ENCODE results near the gene DHRS4.
A peak's percentile ranks its signal among the peaks of the same experiment; 100 is the strongest.

Gene DHRS4
- total RNA-seq: 5.0 to 12.6 (median 9.8) reads per million in 3 experiments

DNA sequence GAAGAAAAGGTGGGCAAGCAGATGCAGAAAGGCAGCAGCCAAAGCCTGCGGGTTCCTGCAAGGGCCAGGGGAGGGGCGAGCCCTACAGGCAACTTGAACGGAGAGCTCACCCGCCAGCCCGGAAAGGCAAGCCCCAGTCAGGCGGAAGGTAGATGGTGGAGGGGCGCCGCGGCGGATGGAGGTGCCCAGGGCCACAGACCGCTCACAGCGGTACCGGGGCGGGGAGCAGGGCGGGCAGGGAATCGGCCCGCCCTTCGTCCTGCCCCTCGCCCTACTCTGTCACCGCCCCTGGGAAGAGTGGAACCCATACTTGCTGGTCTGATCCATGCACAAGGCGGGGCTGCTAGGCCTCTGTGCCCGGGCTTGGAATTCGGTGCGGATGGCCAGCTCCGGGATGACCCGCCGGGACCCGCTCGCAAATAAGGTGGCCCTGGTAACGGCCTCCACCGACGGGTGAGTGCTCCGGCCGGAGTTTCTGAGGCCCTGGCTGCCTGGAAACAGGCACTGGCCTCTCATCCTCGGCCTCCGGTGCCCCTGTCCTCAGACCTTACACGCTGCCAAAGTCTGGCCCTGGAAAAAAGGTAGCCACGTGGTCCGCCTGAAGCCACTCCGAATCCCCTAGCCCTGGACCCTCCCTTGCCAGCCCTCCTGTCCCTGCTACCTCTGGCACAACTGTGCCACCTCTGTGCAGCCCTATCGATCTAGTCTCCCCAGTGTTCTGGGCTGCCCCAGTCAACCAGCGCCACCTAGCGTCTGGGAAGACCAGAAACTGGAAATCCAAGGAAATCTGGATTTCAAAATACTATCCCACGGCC is at the start of gene DHRS4:
Gene DHRS4, plus strand, starts transcription at position 307 of the 815 bp plus-strand sequence. Its CDS starts 19 bp downstream, at position 326.
- DNase-seq: peak; percentile 70

DNA sequence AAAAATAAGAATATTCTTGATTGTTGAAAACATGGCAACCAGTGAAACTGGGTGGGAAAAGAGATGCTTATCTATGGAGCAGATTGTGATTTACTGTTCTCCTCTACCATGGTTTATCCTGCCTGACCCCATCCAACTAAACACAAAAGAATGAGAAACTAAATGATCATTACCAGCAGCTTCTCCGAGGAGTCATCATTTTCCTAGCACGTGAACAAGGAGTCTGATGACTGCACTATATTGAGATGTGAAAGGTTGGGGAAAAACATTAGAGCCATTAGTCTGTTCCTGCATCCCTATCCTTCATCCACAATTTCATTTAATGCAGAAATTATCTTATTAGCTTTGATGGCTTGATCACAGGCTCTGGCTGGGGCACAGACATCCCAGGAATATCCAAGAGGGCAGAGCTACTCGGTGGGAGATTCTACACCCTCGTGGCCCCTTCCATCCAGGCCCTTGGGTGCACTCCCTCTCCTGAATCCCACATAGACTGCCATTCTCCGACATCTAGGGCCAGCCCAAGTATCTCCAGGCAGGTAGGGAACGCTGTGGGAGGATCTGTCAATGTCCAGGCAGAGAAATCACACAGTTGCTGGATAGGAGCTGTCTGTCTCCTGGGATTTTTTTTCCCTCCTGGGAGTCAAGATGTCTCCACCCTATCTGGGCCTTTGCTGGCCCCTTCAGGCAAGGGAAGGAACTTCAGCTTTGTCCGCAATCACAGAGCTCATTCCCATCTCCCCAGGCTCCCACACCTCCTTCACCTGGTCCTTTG is 43.3 kb upstream of the DHRS4 start:
- DNase-seq: no peak

DNA sequence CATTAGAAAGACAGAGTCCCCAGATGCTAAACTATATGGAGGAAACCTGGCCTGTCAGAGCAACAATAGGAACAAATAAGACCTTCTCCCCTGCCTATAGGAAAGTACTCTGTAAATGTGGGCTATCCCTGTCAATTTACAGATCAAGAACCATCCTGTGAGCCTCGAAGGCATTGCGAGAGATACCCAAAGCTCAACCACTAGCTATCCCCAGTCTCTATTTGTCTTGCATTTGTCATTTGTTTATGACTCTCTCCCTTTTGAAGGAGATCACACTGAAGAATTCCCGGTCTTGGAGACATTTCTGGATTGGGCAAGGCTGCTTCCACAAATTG is 42.7 kb upstream of the DHRS4 start:
- DNase-seq: no peak

DNA sequence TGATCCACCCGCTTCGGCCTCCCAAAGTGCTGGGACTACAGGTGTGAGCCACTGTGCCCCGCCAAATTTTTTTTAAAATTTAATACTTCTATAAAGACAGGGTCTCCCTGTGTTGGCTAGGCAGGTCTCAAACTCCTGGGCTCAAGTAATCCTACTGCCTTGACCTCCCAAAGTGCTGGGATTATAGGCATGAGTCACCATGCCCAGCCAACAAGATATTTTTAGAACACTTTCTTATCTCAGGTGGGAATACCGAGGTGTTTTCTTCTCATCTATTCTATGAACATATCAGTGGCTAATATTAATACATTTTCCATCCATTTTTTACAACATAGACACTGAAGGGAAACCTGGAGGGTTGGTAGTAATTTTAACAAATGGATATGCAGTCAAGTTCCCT is 38.0 kb upstream of the DHRS4 start:
- no peak for DNase-seq

DNA sequence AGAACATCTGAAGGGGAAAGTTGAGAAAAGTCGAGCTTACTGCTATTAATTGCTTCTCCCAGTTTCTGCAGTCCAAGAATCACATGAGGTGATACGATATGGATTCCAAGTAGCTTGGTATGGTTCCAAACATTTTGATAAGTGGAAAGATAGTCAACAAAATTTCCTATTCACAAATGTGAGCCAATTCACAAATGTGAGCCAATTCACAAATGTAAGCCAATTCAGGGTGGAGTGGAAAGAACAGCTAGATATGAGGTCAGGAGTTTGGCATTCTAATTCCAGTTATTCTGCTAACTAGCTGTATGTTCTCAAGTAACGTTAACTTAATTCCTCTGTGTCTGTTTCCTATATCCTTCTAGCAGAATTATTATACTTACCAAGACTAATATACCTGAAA is 37.6 kb upstream of the DHRS4 start:
- no peak for DNase-seq

DNA sequence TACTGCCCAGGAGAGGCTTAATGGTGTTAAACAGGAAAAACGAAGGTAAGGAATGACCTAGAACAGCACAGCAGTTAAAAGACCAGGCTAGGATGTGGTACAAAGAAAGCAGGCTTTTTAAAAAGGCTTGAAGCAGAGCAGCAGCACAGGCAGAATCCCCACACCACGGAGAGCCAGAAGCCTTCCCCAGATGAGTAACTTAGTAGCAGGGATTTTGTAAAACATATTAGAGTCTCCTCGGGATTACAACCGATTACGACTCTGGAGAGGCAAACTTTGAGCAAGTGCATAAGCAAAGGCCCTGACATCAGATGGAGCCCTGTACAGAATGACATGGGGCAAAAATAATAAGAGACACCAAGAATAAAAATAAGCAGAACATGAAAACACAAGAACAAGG is 37.1 kb upstream of the DHRS4 start:
- no peak for DNase-seq

DNA sequence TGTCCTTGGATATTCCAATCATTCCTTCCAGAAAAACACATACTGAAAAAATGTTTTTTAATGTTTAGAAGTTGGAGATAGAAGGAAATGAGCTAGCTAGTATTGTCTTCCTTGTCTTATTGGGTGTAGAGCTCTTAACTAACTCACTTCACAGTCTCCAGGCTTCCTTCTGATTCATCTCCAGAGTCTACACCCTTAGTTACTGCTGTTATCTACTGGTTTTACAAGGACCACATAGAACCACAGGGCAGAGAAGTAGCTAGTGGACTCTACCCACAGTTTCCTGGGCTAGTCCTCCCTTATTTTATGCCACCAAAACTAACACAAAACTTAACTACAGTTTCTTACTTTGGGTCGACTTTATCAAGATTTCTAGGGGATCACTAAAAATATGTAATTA is 31.0 kb upstream of the DHRS4 start:
- no peak for DNase-seq

DNA sequence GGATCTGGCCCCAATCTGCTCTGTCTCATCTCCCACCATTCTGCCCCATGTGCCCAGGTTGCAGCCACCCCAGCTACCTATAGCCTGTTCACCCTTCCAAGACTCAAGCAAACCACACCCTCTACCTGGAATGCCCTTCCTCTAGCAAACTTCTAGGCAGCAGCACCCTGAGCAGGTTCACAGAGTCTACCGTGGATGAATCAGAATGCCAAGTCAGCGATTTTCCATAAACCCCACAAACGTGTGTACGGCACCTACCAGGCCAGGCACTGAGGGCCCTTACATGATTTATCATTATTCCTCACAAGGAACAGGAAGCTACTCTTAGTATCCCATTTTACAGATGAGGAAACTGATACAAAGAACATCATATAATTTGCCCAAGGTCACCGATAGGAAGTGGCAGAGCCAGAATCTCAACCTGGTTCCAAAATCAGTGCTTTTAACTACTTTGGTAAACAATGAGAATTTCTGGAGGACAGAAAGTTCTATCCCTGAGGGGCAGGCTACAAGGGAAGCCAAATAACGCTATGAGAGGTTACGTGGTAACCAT is 28.0 kb upstream of the DHRS4 start:
- DNase-seq: no peak

DNA sequence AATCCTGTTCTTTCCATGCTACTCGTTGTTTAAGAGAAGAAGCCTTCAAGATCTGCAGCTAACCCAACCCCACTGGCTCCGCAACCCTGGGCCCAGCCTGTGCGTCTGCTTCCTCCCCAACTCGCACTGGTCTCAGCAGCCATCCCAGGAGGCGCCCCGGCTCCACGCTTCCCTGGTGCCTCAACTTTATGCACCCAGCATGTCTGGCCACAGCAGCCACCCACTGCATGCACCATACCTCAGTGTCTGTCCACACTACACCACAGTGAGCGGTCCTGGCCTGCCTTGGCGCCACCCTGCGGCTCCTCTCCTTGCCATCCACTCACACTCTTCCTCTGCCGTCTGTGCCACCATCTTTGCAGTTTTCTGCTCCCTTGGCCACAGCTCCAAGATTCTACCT is 27.0 kb upstream of the DHRS4 start:
- DNase-seq: no peak

DNA sequence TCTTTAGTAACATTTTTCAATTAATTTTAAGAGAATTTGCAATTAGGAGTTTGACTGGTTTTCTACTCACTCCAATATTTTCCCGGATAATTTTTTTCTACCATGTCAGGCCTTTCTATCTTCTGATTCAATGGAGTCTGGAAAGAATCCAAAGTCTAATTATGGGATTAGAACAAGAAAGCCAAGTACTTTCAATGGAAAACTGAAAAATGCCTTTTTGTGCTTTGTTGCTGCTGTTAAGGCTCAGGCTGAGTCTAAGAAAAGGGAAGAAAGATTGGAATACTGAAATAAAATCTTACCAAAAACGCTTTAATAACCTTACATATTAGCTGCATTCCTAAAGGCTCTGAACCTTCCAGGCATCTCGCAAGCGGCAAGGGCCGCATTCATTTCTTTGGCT is 24.4 kb upstream of the DHRS4 start:
- DNase-seq: no peak

DNA sequence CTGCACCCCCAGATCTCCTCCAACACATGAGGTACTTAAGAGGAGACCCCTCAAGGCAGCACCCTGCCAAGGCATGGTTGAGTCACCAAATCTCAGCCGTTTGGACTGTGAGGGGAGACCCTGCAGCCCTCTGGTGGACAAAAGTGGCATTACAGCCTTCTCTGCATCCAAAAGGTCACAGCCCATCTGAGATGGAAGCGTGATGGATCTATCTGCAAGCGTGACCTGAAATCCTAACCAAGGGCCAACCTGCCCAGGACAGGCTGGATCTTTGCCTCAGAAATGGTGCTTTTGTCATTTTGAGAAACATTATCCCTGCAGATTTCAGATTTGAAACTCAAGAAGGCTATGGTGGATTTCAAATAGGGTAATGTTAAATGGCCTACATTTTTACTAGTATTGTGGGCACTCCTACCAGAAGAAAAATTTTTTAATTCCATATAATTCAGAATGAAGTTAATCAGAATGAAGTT is 23.7 kb upstream of the DHRS4 start:
- DNase-seq: peak; percentile 62

DNA sequence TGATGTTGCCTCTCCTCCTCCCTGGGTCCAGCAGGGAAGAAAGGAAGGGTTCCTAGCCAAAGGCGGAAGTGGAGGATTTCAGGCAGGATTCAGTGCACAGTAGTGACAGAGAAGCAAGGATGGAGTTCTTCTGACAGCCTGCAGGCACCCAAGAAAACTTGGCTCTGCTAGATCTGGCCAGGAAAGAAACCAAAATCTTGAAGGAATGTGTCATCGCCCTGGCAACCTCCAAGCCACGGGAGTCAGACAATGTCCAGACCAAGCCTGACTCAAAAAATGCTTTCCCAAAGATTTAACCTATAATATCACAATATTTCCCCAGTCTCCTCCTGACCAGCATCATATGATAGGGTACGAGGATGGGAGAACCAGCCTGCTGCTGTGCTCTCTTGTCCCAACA is 22.8 kb upstream of the DHRS4 start:
- no peak for DNase-seq

DNA sequence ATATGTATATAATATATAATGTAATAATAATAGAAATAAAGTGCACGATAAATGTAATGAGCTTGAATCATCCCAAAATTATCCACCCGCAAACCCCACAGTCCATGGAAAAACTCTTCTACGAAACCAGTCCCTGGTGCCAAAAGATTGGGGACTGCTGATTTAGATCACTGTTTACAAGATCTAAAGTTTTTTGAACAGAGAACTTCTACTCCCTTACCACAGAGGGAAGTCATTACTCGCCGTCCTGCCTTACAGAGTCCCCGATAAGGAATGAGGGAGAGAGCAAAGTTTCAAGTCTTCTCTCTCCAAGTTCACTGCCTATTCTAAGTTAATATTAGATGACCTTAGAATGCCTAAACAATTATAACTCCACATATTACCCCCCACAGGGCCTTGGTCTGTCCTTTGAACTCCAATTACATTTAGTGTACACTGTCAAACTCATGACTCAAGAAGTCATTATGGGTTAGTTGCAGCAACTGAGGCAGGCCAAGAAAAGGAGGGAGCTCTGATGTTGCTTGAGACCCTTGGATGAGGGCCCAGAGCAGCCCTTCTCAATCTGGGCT is 21.8 kb upstream of the DHRS4 start:
- no peak for DNase-seq

DNA sequence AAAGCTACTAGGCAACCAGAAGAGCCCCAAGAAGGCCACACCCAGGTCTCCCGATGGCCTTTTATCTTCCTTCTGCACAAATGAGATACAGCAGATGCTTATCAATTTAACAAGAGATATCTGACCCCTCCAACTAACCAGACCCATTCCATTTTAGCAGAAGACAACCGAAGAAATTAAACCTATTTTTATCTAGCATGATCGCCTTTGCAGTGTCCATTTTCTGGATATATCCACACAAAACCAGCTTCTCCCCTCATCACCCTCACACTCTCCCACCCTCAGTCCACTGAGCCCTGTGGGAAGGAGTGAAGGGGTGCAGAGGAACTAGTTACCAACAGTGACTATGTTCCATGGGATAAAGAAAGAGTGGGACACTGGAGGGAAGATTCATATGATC is 20.9 kb upstream of the DHRS4 start:
- DNase-seq: no peak

DNA sequence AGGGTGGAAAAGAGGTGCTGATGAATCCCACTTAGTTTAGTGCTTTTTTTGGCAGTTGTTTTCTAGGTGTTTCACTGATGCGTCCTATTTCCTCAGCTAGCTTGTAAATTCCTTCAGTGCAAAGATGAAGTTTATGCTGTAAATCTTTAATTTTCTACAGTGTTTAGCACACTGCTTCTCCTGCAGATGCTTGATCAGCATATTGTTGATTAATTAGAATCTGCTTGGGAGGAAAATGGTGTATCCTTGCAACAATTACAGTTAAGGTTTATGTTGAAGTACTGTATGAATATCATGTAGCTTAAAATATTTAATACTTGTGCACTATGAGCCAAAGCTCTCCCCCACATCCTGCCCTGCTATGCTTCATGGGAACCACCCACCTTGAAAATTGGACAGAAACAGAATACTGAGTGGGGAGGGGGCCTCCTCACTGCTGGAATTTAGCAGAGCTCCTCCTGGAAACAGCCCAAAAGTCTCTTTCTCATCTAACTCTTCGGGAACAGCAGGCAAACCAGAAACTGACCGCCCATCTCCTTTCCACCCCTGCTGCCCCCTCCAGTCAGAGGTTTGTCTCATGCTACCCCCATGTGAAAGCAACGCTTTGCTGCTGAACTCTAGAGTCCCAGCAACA is 20.3 kb upstream of the DHRS4 start:
- no peak for DNase-seq

DNA sequence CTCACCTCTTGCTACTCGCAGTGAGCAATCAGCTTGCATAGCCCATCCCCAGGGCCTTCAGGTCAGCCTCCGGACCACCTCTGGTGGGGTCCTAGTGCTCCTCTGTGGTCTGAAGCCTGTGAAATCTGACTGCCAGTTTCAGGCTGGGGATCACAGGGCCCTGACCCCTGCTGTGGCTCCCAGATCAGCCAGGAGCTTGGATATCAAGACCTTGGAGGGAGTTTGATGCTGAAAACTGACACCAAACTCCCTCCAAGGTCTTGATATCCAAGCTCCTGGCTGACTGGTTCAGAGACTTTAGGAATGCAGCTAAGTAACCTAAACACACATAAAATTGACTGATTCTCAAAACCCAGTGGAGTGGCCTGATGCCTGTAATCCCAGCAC is 19.8 kb upstream of the DHRS4 start:
- DNase-seq: no peak

DNA sequence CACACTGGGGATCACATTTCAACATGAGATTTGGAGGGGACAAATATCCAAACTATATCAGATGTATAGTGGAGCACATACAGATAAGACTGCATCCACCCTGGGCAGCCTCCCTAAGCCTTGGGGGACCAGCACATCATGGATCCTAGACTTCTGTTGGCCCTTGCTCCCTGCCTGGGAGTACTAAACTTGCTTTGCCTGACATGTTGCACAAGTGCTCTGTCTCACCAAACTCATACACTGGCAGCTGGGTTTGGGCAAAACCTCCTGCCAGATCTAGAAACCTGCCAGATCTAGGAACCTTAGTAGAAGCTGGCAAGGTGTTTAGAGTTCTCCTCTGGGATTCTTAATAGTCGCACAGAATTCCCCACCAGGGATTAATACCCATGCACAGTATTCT is 18.4 kb upstream of the DHRS4 start:
- no peak for DNase-seq

DNA sequence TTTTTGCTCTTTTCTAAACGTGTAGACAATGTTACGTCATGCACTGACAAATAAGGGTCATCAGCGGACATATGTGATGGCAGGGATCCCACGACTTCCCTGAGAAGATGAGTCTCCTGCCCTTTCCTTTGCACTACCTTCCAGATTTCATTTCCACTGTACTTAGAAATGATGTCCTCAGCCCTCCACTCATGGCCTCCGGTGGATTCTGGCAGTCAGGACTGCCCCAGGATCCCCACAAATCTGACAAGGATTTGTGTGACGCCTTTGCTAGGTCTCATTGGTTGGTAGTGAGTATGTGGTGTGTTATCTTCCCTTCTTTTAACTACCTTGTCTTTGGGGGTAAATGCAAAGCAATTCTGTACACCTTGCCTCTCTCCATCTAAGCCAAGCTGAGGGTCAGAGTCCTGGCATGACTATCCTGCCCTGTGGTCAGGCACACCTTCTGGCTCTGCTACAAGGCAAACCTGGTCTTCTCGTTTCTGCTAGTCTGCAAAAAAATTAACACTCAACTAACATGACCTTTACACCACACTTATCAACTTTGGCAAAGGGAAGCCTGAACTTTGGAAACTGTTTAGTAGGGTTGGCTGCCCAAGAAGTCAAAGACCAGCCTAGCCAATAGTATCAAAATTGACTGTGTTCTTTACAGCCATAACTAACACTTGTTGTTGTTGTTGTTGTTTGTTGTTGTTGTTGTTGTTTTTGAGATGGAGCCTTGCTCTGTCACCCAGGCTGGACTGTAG is 17.3 kb upstream of the DHRS4 start:
- DNase-seq: no peak

DNA sequence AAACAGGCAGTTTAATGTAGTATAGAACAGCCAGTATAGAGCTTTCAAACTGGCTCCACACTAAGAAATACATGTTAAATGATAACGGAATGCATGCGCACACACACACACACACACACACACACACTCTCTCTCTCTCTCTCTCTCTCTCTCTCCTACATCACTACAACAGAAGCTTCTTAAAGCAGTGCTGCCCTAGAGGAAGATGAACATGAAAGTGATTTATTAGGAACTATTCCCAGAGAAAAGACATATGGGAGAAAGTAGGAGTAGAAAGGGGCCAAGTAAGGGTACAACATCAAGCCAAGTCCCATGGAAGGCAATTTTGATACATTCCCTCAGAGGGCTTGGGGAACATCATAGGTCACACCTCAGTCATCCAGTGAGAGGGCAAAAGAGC is 16.4 kb upstream of the DHRS4 start:
- no peak for DNase-seq

DNA sequence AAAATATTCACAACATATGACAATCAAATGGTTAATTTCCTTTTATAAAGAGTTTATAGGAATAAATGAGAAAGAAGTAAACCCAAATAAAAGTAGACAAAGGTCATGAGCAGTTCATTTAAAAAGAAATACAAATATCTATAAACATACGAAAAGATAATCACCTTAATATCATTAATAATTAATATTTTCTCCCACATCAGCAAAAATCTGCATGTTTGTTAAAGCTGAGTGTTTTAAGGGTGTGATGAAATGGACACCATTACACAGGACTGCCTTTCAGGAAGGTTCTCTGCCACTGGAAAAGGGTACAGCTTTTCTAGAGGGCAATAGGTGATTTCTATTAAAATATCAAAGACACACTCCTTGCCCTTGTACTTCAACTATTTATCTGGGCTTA is 14.7 kb upstream of the DHRS4 start:
- no peak for DNase-seq

DNA sequence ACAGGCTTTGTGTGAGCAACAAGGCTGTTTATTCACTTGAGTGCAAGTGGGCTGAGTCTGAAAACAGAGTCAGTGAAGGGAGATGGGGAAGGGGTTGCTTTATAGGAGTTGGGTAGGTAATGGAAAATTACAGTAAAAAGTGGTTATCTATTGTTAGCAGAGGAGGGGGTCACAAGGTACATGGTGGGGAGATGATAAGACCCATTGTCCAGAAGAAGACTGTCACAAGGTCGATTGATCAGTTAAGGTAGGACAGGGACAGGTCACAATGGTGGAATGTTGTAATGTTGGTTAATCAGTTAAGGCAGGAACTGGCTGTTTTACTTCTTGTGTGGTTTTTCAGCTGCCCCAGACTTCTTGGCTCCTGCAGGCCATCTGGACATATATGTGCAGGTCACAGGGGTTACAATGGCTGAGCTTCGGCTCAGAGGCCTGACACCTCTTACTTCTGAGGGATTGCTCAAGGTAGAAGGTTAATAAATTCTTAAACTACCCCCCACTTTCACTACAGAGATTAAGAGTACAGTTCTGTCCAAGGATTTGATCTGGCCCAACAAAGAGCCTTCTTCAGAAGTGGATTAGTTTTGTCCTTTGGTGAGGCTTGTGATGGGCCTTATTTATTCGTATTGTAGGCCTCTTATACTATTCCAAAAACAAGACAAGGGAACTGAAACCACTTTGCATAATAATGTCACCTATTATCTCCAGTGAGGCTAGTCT is 13.8 kb upstream of the DHRS4 start:
- DNase-seq: no peak

DNA sequence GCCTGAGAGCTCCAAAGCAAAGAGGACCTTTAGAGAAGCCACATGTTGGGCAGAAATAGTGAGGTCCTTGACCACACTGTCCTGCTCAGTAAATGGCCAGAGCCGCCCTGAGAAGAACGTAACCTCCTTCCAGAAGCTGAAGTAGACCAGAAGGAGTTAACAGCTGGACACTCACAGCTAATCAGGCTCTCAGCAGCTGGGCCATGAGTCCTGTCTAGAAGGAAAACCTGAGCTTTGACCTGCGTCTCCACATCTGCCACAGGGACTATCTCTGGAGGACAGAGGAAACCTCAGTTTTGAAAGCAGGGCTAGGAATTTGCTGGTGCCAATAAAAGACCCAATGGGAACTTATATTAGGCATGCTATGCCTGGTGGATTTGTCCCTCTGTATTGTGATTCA is 12.3 kb upstream of the DHRS4 start:
- no peak for DNase-seq

Measured in central memory CD4-positive, alpha-beta T cell (primary cell).